Panc1 (cell line): ENCODE results near the gene C16orf74. TPM values are rescaled to one million over a fixed set of nuclear protein-coding genes. Genes with fewer than 3 reads are reported as not detected.

Source experiments
- ATAC-seq: fragments of 200-7000 bp; cut with Tn5 transposase; 2 replicates; pipeline ENCODE4 v1.9.1; 2020; ENCODE audit warnings: mild to moderate bottlenecking, moderate library complexity
- BruUV-seq: library from RNA; stranded (reverse); fragments of 400-500 nt; replicated peaks from 2 replicates; lab custom pipeline; 2021; lab: Mats Ljungman, UMichigan
- CTCF ChIA-PET: fragments of 300-600 bp; sonication (Branson Sonifier 250); formaldehyde crosslinking; loops from one replicate; lab custom pipeline; 2022; ENCODE audit warnings: antibody characterized with exemption; lab: Charles Lee
- POLR2A ChIA-PET: fragments of 300-600 bp; sonication (Branson Sonifier 250); formaldehyde crosslinking; loops from one replicate; lab custom pipeline; 2022; ENCODE audit warnings: antibody characterized with exemption; lab: Charles Lee
- DNase-seq: peaks from one replicate; pipeline ENCODE4 v3.0.0-alpha.2; 2010; ENCODE audit warnings: low read depth, low spot score
- H3K27ac ChIP-seq: 2 replicates; pipeline ENCODE4 v1.5.1; 2011; ENCODE audit warnings: mild to moderate bottlenecking, low read length, inconsistent platforms
- H3K27me3 ChIP-seq: fragments of 200-500 bp; sonication (Bioruptor generic); 2 replicates; pipeline ENCODE4 v1.6.0; 2014; ENCODE audit warnings: low read length, inconsistent platforms; ENCODE audit not compliant: control insufficient read depth, insufficient read depth
- H3K36me3 ChIP-seq: fragments of 200-500 bp; sonication (Bioruptor generic); 2 replicates; pipeline ENCODE4 v1.5.1; 2014; ENCODE audit warnings: inconsistent platforms, mild to moderate bottlenecking, low read length, moderate library complexity; ENCODE audit not compliant: control insufficient read depth, insufficient read depth
- H3K4me1 ChIP-seq: 2 replicates; pipeline ENCODE4 v1.5.1; 2011; ENCODE audit warnings: inconsistent platforms, mild to moderate bottlenecking, low read length, moderate library complexity; ENCODE audit not compliant: control insufficient read depth, insufficient read depth
- H3K4me3 ChIP-seq, 2 experiments: 2 replicates each; pipeline ENCODE4 v1.5.1; 2011 to 2012; ENCODE audit warnings: low read depth in 2 of 2, low read length in 2 of 2, mild to moderate bottlenecking in 2 of 2, inconsistent platforms in 1 of 2, moderate library complexity in 1 of 2
- H3K9me3 ChIP-seq: fragments of 200-500 bp; sonication (Bioruptor generic); 2 replicates; pipeline ENCODE4 v1.5.1; 2014; ENCODE audit warnings: low read depth, mild to moderate bottlenecking, inconsistent platforms, low read length, moderate library complexity; ENCODE audit not compliant: control insufficient read depth, insufficient read depth
- CTCF ChIP-seq: fragments of 450-650 bp; IDR thresholded peaks from 2 replicates; pipeline ENCODE4 v1.5.1; 2017; ENCODE audit warnings: mild to moderate bottlenecking
- POLR2AphosphoS5 ChIP-seq: IDR thresholded peaks from 2 replicates; pipeline ENCODE4 v1.6.1; 2012; ENCODE audit warnings: mild to moderate bottlenecking, low read depth, low read length, moderate library complexity
- SIN3A ChIP-seq: IDR thresholded peaks from 2 replicates; pipeline ENCODE4 v1.6.1; 2012; ENCODE audit warnings: low read depth, mild to moderate bottlenecking, low read length, moderate library complexity, borderline replicate concordance; ENCODE audit not compliant: insufficient read depth
- TCF7L2 ChIP-seq: IDR thresholded peaks from 2 replicates; pipeline ENCODE4 v1.6.1; 2011; ENCODE audit warnings: mild to moderate bottlenecking, low read depth, low read length, inconsistent platforms
- in situ Hi-C: cut with HindIII; loops from 2 replicates; pipeline ENCODE4 v1.10.0; 2016; ENCODE audit warnings: low sequenced_read_pairs, low pct_unique_long_range_greater_than_20kb
- intact Hi-C: fragments of 100-400 bp; cut with micrococcal nuclease; formaldehyde crosslinking; loops from one replicate; pipeline ENCODE4 v1.10.0; 2022; ENCODE audit not compliant: unreplicated experiment
- total RNA-seq: library from RNA; stranded (reverse); gene quantifications from one replicate; pipeline ENCODE4 v1.2.1, GENCODE V29; 2021; ENCODE audit not compliant: unreplicated experiment
- TF ChIP-seq, protein P1 (sequence below), 2 experiments: IDR thresholded peaks; 2 replicates each; pipeline ENCODE4 v1.6.1; 2011 to 2012; ENCODE audit warnings: low read depth in 2 of 2, control low read depth in 1 of 2, low read length in 1 of 2, mild to moderate bottlenecking in 1 of 2, moderate library complexity in 1 of 2; ENCODE audit not compliant: insufficient read depth in 1 of 2

The C16orf74 gene
- total RNA-seq, 1 experiment from 2014 or later = 1.5 TPM

GRCh38 chr16:85662482-85662812 is 88.4 kb downstream of the C16orf74 start:
- ChIA-PET CTCF (no interaction called here), POLR2A (interaction anchor here (0.7 kb wide), 1 partner anchor 174 kb away, joined by 3 read pairs; no protein-coding TSS in a partner anchor)
- no peak for ATAC-seq
- no peaks in the 10 kb centered on the region for H3K9me3 ChIP-seq
- no peak overlapping the region for H3K4me3 ChIP-seq
- no peaks in the 10 kb centered on the region for H3K4me1 ChIP-seq
- in situ Hi-C loops (no loop called here), intact Hi-C loops (no loop called here)
- DNase-seq = no peak
- TF ChIP-seq SIN3A (no peak), CTCF (no peak), TCF7L2 (no peak), POLR2AphosphoS5 (no peak)
- TF ChIP-seq, protein P1, sequence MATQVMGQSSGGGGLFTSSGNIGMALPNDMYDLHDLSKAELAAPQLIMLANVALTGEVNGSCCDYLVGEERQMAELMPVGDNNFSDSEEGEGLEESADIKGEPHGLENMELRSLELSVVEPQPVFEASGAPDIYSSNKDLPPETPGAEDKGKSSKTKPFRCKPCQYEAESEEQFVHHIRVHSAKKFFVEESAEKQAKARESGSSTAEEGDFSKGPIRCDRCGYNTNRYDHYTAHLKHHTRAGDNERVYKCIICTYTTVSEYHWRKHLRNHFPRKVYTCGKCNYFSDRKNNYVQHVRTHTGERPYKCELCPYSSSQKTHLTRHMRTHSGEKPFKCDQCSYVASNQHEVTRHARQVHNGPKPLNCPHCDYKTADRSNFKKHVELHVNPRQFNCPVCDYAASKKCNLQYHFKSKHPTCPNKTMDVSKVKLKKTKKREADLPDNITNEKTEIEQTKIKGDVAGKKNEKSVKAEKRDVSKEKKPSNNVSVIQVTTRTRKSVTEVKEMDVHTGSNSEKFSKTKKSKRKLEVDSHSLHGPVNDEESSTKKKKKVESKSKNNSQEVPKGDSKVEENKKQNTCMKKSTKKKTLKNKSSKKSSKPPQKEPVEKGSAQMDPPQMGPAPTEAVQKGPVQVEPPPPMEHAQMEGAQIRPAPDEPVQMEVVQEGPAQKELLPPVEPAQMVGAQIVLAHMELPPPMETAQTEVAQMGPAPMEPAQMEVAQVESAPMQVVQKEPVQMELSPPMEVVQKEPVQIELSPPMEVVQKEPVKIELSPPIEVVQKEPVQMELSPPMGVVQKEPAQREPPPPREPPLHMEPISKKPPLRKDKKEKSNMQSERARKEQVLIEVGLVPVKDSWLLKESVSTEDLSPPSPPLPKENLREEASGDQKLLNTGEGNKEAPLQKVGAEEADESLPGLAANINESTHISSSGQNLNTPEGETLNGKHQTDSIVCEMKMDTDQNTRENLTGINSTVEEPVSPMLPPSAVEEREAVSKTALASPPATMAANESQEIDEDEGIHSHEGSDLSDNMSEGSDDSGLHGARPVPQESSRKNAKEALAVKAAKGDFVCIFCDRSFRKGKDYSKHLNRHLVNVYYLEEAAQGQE (IDR thresholded peaks at IDR 0.05; ENCODE audit: insufficient read depth in 1 of 2, low read depth in 2 of 2, low read length in 1 of 2) = no peak
- H3K36me3 ChIP-seq = peaks cover 17% of the 10 kb centered on the region
- BruUV-seq = no TSS peak
- H3K27me3 ChIP-seq = no peaks in the 10 kb centered on the region
- H3K27ac ChIP-seq = no peak overlapping the region

DNA sequence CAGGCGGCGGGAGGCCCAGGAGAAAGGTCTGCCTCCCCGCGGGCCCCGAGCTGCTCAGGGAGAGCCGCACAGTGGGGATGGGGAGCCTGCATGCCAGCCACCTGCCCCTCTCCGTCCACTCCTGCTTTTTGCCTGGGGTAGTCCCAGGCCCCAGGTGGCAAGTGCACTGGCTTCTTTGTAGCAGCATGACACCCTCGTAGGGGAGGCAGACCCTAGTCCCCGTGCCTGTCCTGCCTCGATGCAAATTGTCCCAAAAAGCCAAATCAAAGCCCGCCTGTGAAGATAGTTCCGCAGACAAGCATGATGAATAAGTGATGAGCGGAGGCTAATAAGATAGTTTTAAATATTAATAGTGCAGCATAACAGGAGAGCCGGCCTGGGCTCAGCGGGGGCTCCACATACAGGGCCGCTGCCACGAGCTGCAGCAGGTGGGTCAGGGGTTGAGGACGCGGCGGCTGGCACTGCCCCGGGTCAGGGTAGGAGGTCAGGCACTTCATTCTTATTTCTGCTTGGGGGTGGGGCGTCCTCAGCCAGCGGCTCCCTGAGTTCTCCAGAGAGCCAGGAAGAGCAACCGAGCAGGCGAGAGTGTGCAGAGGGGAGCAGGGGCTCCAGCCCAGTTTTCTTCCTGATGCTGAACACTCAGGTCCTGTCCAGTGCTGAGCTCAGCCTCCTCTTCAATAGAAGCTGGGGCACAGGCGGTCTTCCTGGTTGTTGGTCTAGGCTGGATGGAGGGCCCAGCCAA is 89.0 kb downstream of the C16orf74 start:
- in situ Hi-C loops (no loop called here), intact Hi-C loops (no loop called here)
- H3K9me3 ChIP-seq = no peaks in the 10 kb centered on the region
- no peaks in the 10 kb centered on the region for H3K27me3 ChIP-seq
- H3K4me1 ChIP-seq = no peaks in the 10 kb centered on the region
- ChIA-PET POLR2A (interaction anchor here (0.7 kb wide), 1 partner anchor 174 kb away, joined by 3 read pairs; no protein-coding TSS in a partner anchor), CTCF (no interaction called here)
- ATAC-seq (no peak), DNase-seq (no peak)
- H3K27ac ChIP-seq = no peak overlapping the region
- H3K36me3 ChIP-seq = peaks cover 17% of the 10 kb centered on the region
- BruUV-seq = no TSS peak
- no peak for TF ChIP-seq SIN3A
- TF ChIP-seq, protein P1 (IDR thresholded peaks at IDR 0.05; ENCODE audit: insufficient read depth in 1 of 2, low read depth in 2 of 2, low read length in 1 of 2) = no peak
- TF ChIP-seq CTCF = no peak
- TF ChIP-seq POLR2AphosphoS5 = no peak
- no peak for TF ChIP-seq TCF7L2
- no peak overlapping the region for H3K4me3 ChIP-seq
